Heart right ventricle (tissue), 16 donors: ENCODE measurements around the gene ANXA2. TPM values are rescaled to one million over a fixed set of nuclear protein-coding genes. Genes with fewer than 3 reads are reported as not detected.

Source experiments
- ATAC-seq, 8 donors: fragments of 200-7000 bp; cut with Tn5 transposase; one replicate each; pipeline ENCODE4 v1.9.1; 2020; ENCODE audit warnings: mild to moderate bottlenecking in 8 of 8, moderate library complexity in 8 of 8, moderate number of reproducible peaks in 1 of 8
- DNase-seq, 2 donors: peaks; one replicate each; pipeline ENCODE4 v3.0.0-alpha.2; 2020
- H3K27ac ChIP-seq, 10 donors: fragments of 200-600 bp; sonication (generic) in 2 of 10; one replicate each; pipeline versions ENCODE4 v1.5.0 to v1.8.0; 2020 to 2022; ENCODE audit warnings: mild to moderate bottlenecking in 3 of 10
- H3K27me3 ChIP-seq, 7 donors: fragments of 200-600 bp; one replicate each; pipeline ENCODE4 v1.8.0; 2021 to 2022; ENCODE audit warnings: mild to moderate bottlenecking in 2 of 7
- H3K36me3 ChIP-seq, 9 donors: fragments of 200-600 bp; sonication (generic) in 1 of 9; one replicate each; pipeline versions ENCODE4 v1.5.0 to v1.8.0; 2020 to 2022; ENCODE audit warnings: mild to moderate bottlenecking in 2 of 9
- H3K4me1 ChIP-seq, 9 donors: fragments of 200-600 bp; sonication (generic) in 1 of 9; one replicate each; pipeline versions ENCODE4 v1.5.0 to v1.8.0; 2020 to 2022; ENCODE audit warnings: mild to moderate bottlenecking in 4 of 9
- H3K4me3 ChIP-seq, 10 donors: fragments of 200-600 bp; sonication (generic) in 2 of 10; one replicate each; pipeline versions ENCODE4 v1.5.0 to v1.8.0; 2020 to 2022; ENCODE audit warnings: mild to moderate bottlenecking in 7 of 10, moderate library complexity in 2 of 10
- H3K9me3 ChIP-seq, 11 donors: fragments of 200-600 bp in 10 of 11; sonication (generic) in 2 of 11; one replicate each; pipeline versions ENCODE4 v1.5.0 to v1.8.0; 2013 to 2022; ENCODE audit warnings: mild to moderate bottlenecking in 2 of 11, control low read depth in 1 of 11, moderate library complexity in 1 of 11
- CTCF ChIP-seq, 9 donors: fragments of 200-600 bp; sonication (generic) in 2 of 9; IDR thresholded peaks; one replicate each; pipeline versions ENCODE4 v1.5.0 to v1.8.0; 2021 to 2022; ENCODE audit warnings: antibody characterized with exemption in 9 of 9, mild to moderate bottlenecking in 5 of 9, moderate library complexity in 1 of 9
- WGBS, 2 donors: extraction: QIAGEN DNeasy Blood & Tissue Kit; methylation state at CpG; one replicate each; pipeline ENCODE4 v1.1.7; 2013; ENCODE audit warnings: inconsistent platforms in 1 of 2; 5-methylcytosine and 5-hydroxymethylcytosine counted together
- intact Hi-C, 10 donors: fragments of 100-400 bp; cut with DNase I; formaldehyde crosslinking; loops; one replicate each; pipeline versions ENCODE4 v1.11.1 to v1.14.2; 2022
- polyA plus RNA-seq, 2 donors: library from polyadenylated mRNA; stranded (reverse); fragments of 200-250 nt; gene quantifications; one replicate each; pipeline ENCODE4 v1.2.3, GENCODE V29; 2013
- total RNA-seq, 10 donors: library from RNA; stranded (reverse); fragmentation: NEBNext Ultra II Directional in 3 of 10; extraction: Animal tissue kit (Norgen Biotek cat#: 25700) in 3 of 10; gene quantifications; one replicate each; pipeline versions ENCODE4 v1.2.1 to v1.2.4, GENCODE V29; 2021 to 2023
- donor health status: Arrhythmogenic right ventricular cardiomyopathy.
- donor health status: ischemic (EF 13 %, LVEDD 7.1; RV severe dilation, severe dysfunction).
- donor health status: healthy with polysubstance abuse.
- donor health status: DM: no; HTN: yes; CAD: no.
- donor health status: DM: no; HTN: no; CAD: no.
- donor health status: ischemic (EF 25% LVEDD 6.9; RV normal size, moderate dysfunction).
- donor health status: ischemic (EF 25% LVEDD 5.7; RV mildly dilated, moderate dysfunction).
- donor health status: healthy.
- donor health status: DM: yes; HTN: yes; CAD: no.
- donor health status: Ischemic cardiomyopathy.
- donor health status: ischemic (EF 35%, LVEDD 5.7; RV mildly dilated, moderate dysfunction).
- donor health status: nonischemic (EF 11% LVEDD 7.7; RV severe dilation, severe dysfunction).
- donor health status: DM: yes; HTN: yes; CAD: no.
- donor health status: PGD.
- donor health status: ischemic (EF 29% LVEDD 5.4; RV normal size, mild dysfunction).
- donor health status: nonischemic (EF 23%, LVEDD 6.1; RV moderate dilation, normal function).

Gene ANXA2
- total and polyA plus RNA-seq, 12 donors, result 98.7 to 539 (median 145) TPM

- 61% methylated on average over 4 of the region's 4 CpGs for WGBS, 2 donors
- intact Hi-C loops, result no loop called here
- no peak for TF ChIP-seq CTCF (IDR thresholded peaks at IDR 0.05)
- H3K27me3 ChIP-seq, result peaks cover 0 to 6% (median 0%) of the 10 kb centered on the region in 7 donors
- no peak overlapping the region for H3K27ac ChIP-seq
- H3K36me3 ChIP-seq, result no peaks in the 10 kb centered on the region
- DNase-seq (no peak), ATAC-seq (no peak)
- H3K4me1 ChIP-seq, result no peaks in the 10 kb centered on the region
- no peak overlapping the region for H3K4me3 ChIP-seq
- H3K9me3 ChIP-seq, result no peaks in the 10 kb centered on the region
Observed at GRCh38 chr15:60315878-60316277, 81.9 kb downstream of the ANXA2 start.

- TF ChIP-seq CTCF (IDR thresholded peaks at IDR 0.05), result no peak
- 82 to 87% methylated on average over 4 of the region's 4 CpGs for WGBS, 2 donors
- H3K27me3 ChIP-seq, result peaks cover 0 to 18% (median 0%) of the 10 kb centered on the region in 7 donors
- ATAC-seq (no peak), DNase-seq (no peak)
- H3K27ac ChIP-seq, result no peak overlapping the region
- no peaks in the 10 kb centered on the region for H3K9me3 ChIP-seq
- H3K4me1 ChIP-seq, result no peaks in the 10 kb centered on the region
- H3K4me3 ChIP-seq, result no peak overlapping the region
- H3K36me3 ChIP-seq, result no peaks in the 10 kb centered on the region
- intact Hi-C loops, result no loop called here
Observed at GRCh38 chr15:60313906-60314305, 83.9 kb downstream of the ANXA2 start.

GRCh38 chr15:60307034-60307433 is 90.8 kb downstream of the ANXA2 start:
- peaks cover 0 to 41% (median 7%) of the 10 kb centered on the region in 7 donors for H3K27me3 ChIP-seq
- DNase-seq (no peak), ATAC-seq (no peak)
- intact Hi-C loops, result no loop called here
- no peak overlapping the region for H3K4me3 ChIP-seq
- H3K9me3 ChIP-seq, result no peaks in the 10 kb centered on the region
- 59 to 61% methylated on average over 3 of the region's 3 CpGs for WGBS, 2 donors
- H3K4me1 ChIP-seq, result no peaks in the 10 kb centered on the region
- no peaks in the 10 kb centered on the region for H3K36me3 ChIP-seq
- no peak overlapping the region for H3K27ac ChIP-seq
- TF ChIP-seq CTCF (IDR thresholded peaks at IDR 0.05), result no peak

GRCh38 chr15:60301024-60301423 is 96.8 kb downstream of the ANXA2 start:
- intact Hi-C loops, result no loop called here
- H3K36me3 ChIP-seq, result no peaks in the 10 kb centered on the region
- 80% methylated on average over 1 of the region's 1 CpG for WGBS, 2 donors
- no peak for DNase-seq
- H3K9me3 ChIP-seq, result no peaks in the 10 kb centered on the region
- H3K27me3 ChIP-seq, result peaks cover 0 to 11% (median 0%) of the 10 kb centered on the region in 7 donors
- H3K27ac ChIP-seq, result no peak overlapping the region
- peaks cover 0 to 5% (median 0%) of the 10 kb centered on the region in 9 donors for H3K4me1 ChIP-seq
- TF ChIP-seq CTCF (IDR thresholded peaks at IDR 0.05), result no peak
- no peak overlapping the region for H3K4me3 ChIP-seq
- no peak for ATAC-seq
